Ishikawa (cell line): ENCODE measurements around the gene TACC2.

Source experiments
- CEBPB ChIP-seq: IDR thresholded peaks from 2 replicates; pipeline ENCODE4 v1.6.1; 2012
- CREB1 ChIP-seq: IDR thresholded peaks from 2 replicates; pipeline ENCODE4 v1.6.1; 2012; ENCODE audit warnings: low read depth
- EGR1 ChIP-seq: IDR thresholded peaks from 2 replicates; pipeline ENCODE4 v1.6.1; 2012
- EP300 ChIP-seq: IDR thresholded peaks from 2 replicates; pipeline ENCODE4 v1.6.1; 2012; ENCODE audit warnings: borderline replicate concordance
- MAX ChIP-seq: IDR thresholded peaks from 2 replicates; pipeline ENCODE4 v1.6.1; 2012
- NFIC ChIP-seq: IDR thresholded peaks from 2 replicates; pipeline ENCODE4 v1.6.1; 2012
- RAD21 ChIP-seq: IDR thresholded peaks from 2 replicates; pipeline ENCODE4 v1.6.1; 2012; ENCODE audit warnings: low read depth
- REST ChIP-seq: IDR thresholded peaks from 2 replicates; pipeline ENCODE4 v1.6.1; 2012; ENCODE audit warnings: low read depth, mild to moderate bottlenecking
- TAF1 ChIP-seq: IDR thresholded peaks from 2 replicates; pipeline ENCODE4 v1.6.1; 2012; ENCODE audit warnings: low read depth, mild to moderate bottlenecking
- TCF12 ChIP-seq: IDR thresholded peaks from 2 replicates; pipeline ENCODE4 v1.6.1; 2012; ENCODE audit warnings: low read depth
- TEAD4 ChIP-seq: IDR thresholded peaks from 2 replicates; pipeline ENCODE4 v1.6.1; 2012
- YY1 ChIP-seq: IDR thresholded peaks from 2 replicates; pipeline ENCODE4 v1.6.1; 2012; ENCODE audit warnings: low read depth

- peak; percentile 97 for TF ChIP-seq RAD21
- TF ChIP-seq CREB1: no peak
- TF ChIP-seq YY1: no peak
- TF ChIP-seq CEBPB: no peak
- TF ChIP-seq EGR1: no peak
- TF ChIP-seq EP300: no peak
- no peak for TF ChIP-seq REST
- no peak for TF ChIP-seq NFIC
- no peak for TF ChIP-seq TAF1
- TF ChIP-seq MAX: peak; percentile 38; the same call in 1 of the 2 replicates
- peak; percentile 37; the same call in 1 of the 2 replicates for TF ChIP-seq TCF12
- TF ChIP-seq TEAD4: no peak
Measured at GRCh38 chr10:122142641-122143237, 153.8 kb downstream of the TACC2 start.
